SK-N-SH (cell line): ENCODE measurements around the gene UBAC2. TPM values are rescaled to one million over a fixed set of nuclear protein-coding genes. Genes with fewer than 3 reads are reported as not detected.

ENCODE experiments used
- CTCF ChIA-PET: fragments of 300-600, 350-600 bp; formaldehyde crosslinking; extraction: SDS; loops from one replicate; lab custom pipeline; 2021; lab: Yijun Ruan, JAX
- POLR2A ChIA-PET: fragments of 350-600 bp; sonication (Branson Sonifier 250); formaldehyde crosslinking; extraction: SDS; loops from one replicate; lab custom pipeline; 2020; ENCODE audit warnings: antibody characterized with exemption, inconsistent platforms; lab: Yijun Ruan, JAX
- DNase-seq: peaks from one replicate; pipeline ENCODE4 v3.0.0; 2012
- H2AFZ ChIP-seq: fragments of 200-600 bp; sonication (generic); 2 replicates; pipeline ENCODE4 v1.8.1; 2016; ENCODE audit warnings: antibody characterized with exemption, mild to moderate bottlenecking, low read depth
- H3F3A ChIP-seq: fragments of 200-600 bp; sonication (generic); replicated peaks from 2 replicates; pipeline ENCODE3; 2016; ENCODE audit warnings: antibody characterized with exemption, mild to moderate bottlenecking; ENCODE audit not compliant: insufficient read depth
- H3K27ac ChIP-seq, 2 experiments: fragments of 200-500 bp in 1 of 2; fragments of 200-600 bp in 1 of 2; sonication (Bioruptor generic) in 1 of 2; sonication (generic), shearing (Covaris generic) in 1 of 2; 2 replicates each; pipeline versions ENCODE4 v1.5.1 to v1.6.1; 2014 to 2016; ENCODE audit warnings: low read depth in 2 of 2, inconsistent platforms in 1 of 2, low read length in 1 of 2, mild to moderate bottlenecking in 1 of 2, mixed read lengths in 1 of 2
- H3K27me3 ChIP-seq: fragments of 200-600 bp; sonication (generic), shearing (Covaris generic); 2 replicates; pipeline ENCODE4 v1.6.1; 2016; ENCODE audit warnings: mixed run types; ENCODE audit not compliant: insufficient read depth
- H3K36me3 ChIP-seq, 2 experiments: fragments of 200-500 bp in 1 of 2; fragments of 200-600 bp in 1 of 2; sonication (Bioruptor generic) in 1 of 2; sonication (generic) in 1 of 2; replicated peaks in 1 of 2; 2 replicates each; pipeline versions ENCODE3 to v1.5.1; 2014 to 2016; ENCODE audit warnings: low read length in 1 of 2, mild to moderate bottlenecking in 1 of 2; ENCODE audit not compliant: insufficient read depth in 2 of 2, control insufficient read depth in 1 of 2
- H3K4me1 ChIP-seq, 2 experiments: fragments of 200-500 bp in 1 of 2; fragments of 200-600 bp in 1 of 2; sonication (Bioruptor generic) in 1 of 2; sonication (generic), shearing (Covaris generic) in 1 of 2; 2 replicates each; pipeline versions ENCODE4 v1.5.1 to v1.6.1; 2014 to 2016; ENCODE audit warnings: low read depth in 1 of 2, low read length in 1 of 2, mixed run types in 1 of 2; ENCODE audit not compliant: insufficient read depth in 2 of 2, control insufficient read depth in 1 of 2
- H3K4me2 ChIP-seq: fragments of 200-600 bp; sonication (generic), shearing (Covaris generic); 2 replicates; pipeline ENCODE4 v1.6.1; 2017; ENCODE audit warnings: mixed run types
- H3K4me3 ChIP-seq, 2 experiments: fragments of 200-500 bp in 1 of 2; fragments of 200-600 bp in 1 of 2; sonication (Bioruptor generic) in 1 of 2; sonication (generic), shearing (Covaris generic) in 1 of 2; 2 replicates each; pipeline versions ENCODE4 v1.5.1 to v1.8.1; 2014 to 2016; ENCODE audit warnings: low read depth in 2 of 2, inconsistent platforms in 1 of 2, low read length in 1 of 2, mild to moderate bottlenecking in 1 of 2, mixed read lengths in 1 of 2, moderate library complexity in 1 of 2
- H3K79me2 ChIP-seq: fragments of 200-600 bp; sonication (generic); 2 replicates; pipeline ENCODE4 v1.8.1; 2017; ENCODE audit warnings: mild to moderate bottlenecking; ENCODE audit not compliant: insufficient read depth
- H3K9ac ChIP-seq: fragments of 200-600 bp; sonication (generic); 2 replicates; pipeline ENCODE4 v1.6.1; 2017; ENCODE audit warnings: mixed run types
- H3K9me2 ChIP-seq: fragments of 200-600 bp; sonication (generic); 2 replicates; pipeline ENCODE4 v1.6.1; 2017; ENCODE audit warnings: mixed run types
- H3K9me3 ChIP-seq: fragments of 200-600 bp; sonication (generic); 2 replicates; pipeline ENCODE4 v1.6.1; 2017; ENCODE audit warnings: mixed run types, mild to moderate bottlenecking, moderate library complexity
- H4K20me1 ChIP-seq: fragments of 200-600 bp; sonication (generic); 2 replicates; pipeline ENCODE4 v1.6.1; 2017; ENCODE audit warnings: mild to moderate bottlenecking, mixed run types; ENCODE audit not compliant: insufficient read depth
- FOXJ3 ChIP-seq: sonication (generic); formaldehyde crosslinking; IDR thresholded peaks from 2 replicates; pipeline ENCODE4 v1.5.1; 2020; ENCODE audit warnings: mild to moderate bottlenecking, missing genetic modification reagents
- IRF3 ChIP-seq: fragments of 150-350 bp; IDR thresholded peaks from 2 replicates; pipeline ENCODE4 v1.6.1; 2016; ENCODE audit warnings: mild to moderate bottlenecking, low read depth, low read length
- MEF2A ChIP-seq: IDR thresholded peaks from 2 replicates; pipeline ENCODE4 v1.4.0; 2012; ENCODE audit warnings: low read depth, borderline replicate concordance
- MXI1 ChIP-seq: IDR thresholded peaks from 2 replicates; pipeline ENCODE4 v1.6.1; 2012; ENCODE audit warnings: mild to moderate bottlenecking, low read depth, low read length, improper control_type of control experiment
- PBX3 ChIP-seq: IDR thresholded peaks from 2 replicates; pipeline ENCODE4; 2012
- RAD21 ChIP-seq: IDR thresholded peaks from 2 replicates; pipeline ENCODE4 v1.6.1; 2012; ENCODE audit warnings: mild to moderate bottlenecking, low read length
- RCOR1 ChIP-seq: fragments of 150-350 bp; IDR thresholded peaks from 2 replicates; pipeline ENCODE4 v1.6.1; 2017; ENCODE audit warnings: antibody characterized with exemption, low read length
- REST ChIP-seq: IDR thresholded peaks from 2 replicates; pipeline ENCODE4 v1.6.1; 2012; ENCODE audit warnings: mild to moderate bottlenecking, low read depth, low read length, moderate library complexity
- RXRA ChIP-seq: IDR thresholded peaks from 2 replicates; pipeline ENCODE4 v1.4.0; 2012; ENCODE audit warnings: low read depth, mild to moderate bottlenecking, borderline replicate concordance
- SIN3A ChIP-seq: IDR thresholded peaks from 2 replicates; pipeline ENCODE4 v1.6.1; 2012; ENCODE audit warnings: low read depth, mild to moderate bottlenecking, low read length, moderate library complexity, borderline replicate concordance
- TCF12 ChIP-seq: IDR thresholded peaks from 2 replicates; pipeline ENCODE4 v1.4.0; 2012
- TEAD4 ChIP-seq: IDR thresholded peaks from 2 replicates; pipeline ENCODE4 v1.4.0; 2012; ENCODE audit warnings: mild to moderate bottlenecking, borderline replicate concordance; ENCODE audit not compliant: insufficient read depth
- YY1 ChIP-seq: IDR thresholded peaks from 2 replicates; pipeline ENCODE4 v1.4.0; 2012; ENCODE audit warnings: low read depth, mild to moderate bottlenecking
- WGBS: methylation state at CpG from one replicate; pipeline ENCODE4 v1.1.6; 2017; ENCODE audit warnings: low lambda C conversion rate; 5-methylcytosine and 5-hydroxymethylcytosine counted together
- polyA plus RNA-seq, 3 experiments: library from polyadenylated mRNA; depleted of rRNA; stranded (reverse); fragments of >200 nt; gene quantifications; 2 replicates each; pipeline ENCODE4 v1.2.3, GENCODE V29; 2012

The UBAC2 gene
- polyA plus RNA-seq, 1 of the 3 experiments (the other 2 are of a cell fraction): 79.0 TPM

GRCh38 chr13:99172951-99173350 lies 27.7 kb upstream of the UBAC2 start:
- Histone ChIP-seq H4K20me1 (no peaks in the 10 kb centered on the region), H3F3A (no peaks in the 10 kb centered on the region), H3K9me3 (no peaks in the 10 kb centered on the region), H3K9ac (no peak overlapping the region), H3K4me1 (peaks cover 0 to 6% of the 10 kb centered on the region in 2 experiments; a peak in 1 of 4 replicates), H3K79me2 (no peaks in the 10 kb centered on the region), H3K4me3 (no peak overlapping the region), H3K27me3 (no peaks in the 10 kb centered on the region), H2AFZ (no peak overlapping the region), H3K4me2 (no peak overlapping the region), H3K36me3 (no peaks in the 10 kb centered on the region), H3K9me2 (no peaks in the 10 kb centered on the region), H3K27ac (no peak overlapping the region)
- WGBS: 68% methylated on average over 16 of the region's 18 CpGs
- TF ChIP-seq PBX3: no peak
- ChIA-PET CTCF (interaction anchor here (1.3 to 4.4 kb wide), 3 partner anchors 94 to 1062 kb away, joined by 3 to 29 read pairs (median 18); no protein-coding TSS in a partner anchor), POLR2A (no interaction called here)
- DNase-seq: no peak

GRCh38 chr13:99173606-99174005 lies 27.0 kb upstream of the UBAC2 start:
- Histone ChIP-seq H4K20me1 (no peaks in the 10 kb centered on the region), H3K4me1 (peaks cover 0 to 6% of the 10 kb centered on the region in 2 experiments; a peak in 1 of 4 replicates), H3K4me2 (no peak overlapping the region), H2AFZ (no peak overlapping the region), H3K36me3 (no peaks in the 10 kb centered on the region), H3K79me2 (no peaks in the 10 kb centered on the region)
- POLR2A ChIA-PET: interaction anchor here (0.6 kb wide), 1 partner anchor 345 kb away, joined by 3 read pairs; no protein-coding TSS in a partner anchor
- no peak for TF ChIP-seq MEF2A
- TF ChIP-seq, all 33 proteins: peak for 0
- no peaks in the 10 kb centered on the region for H3K27me3 ChIP-seq
- no peak for DNase-seq
- H3K9me3 ChIP-seq: no peaks in the 10 kb centered on the region
- no peaks in the 10 kb centered on the region for H3F3A ChIP-seq
- H3K27ac ChIP-seq: no peak overlapping the region
- H3K9me2 ChIP-seq: no peaks in the 10 kb centered on the region
- 22% methylated on average over 3 of the region's 3 CpGs for WGBS
- CTCF ChIA-PET: interaction anchor here (1.0 to 4.4 kb wide), 3 partner anchors 93 to 264 kb away, joined by 7 to 29 read pairs (median 18); no protein-coding TSS in a partner anchor
- H3K4me3 ChIP-seq: no peak overlapping the region
- no peak overlapping the region for H3K9ac ChIP-seq

GRCh38 chr13:99174533-99175100 lies 26.0 kb upstream of the UBAC2 start:
- Histone ChIP-seq H3K4me3 (no peak overlapping the region), H3K4me1 (peaks cover 0 to 6% of the 10 kb centered on the region in 2 experiments; a peak in 1 of 4 replicates), H3K4me2 (no peak overlapping the region), H2AFZ (no peak overlapping the region), H3K9me2 (no peaks in the 10 kb centered on the region), H3K36me3 (no peaks in the 10 kb centered on the region), H4K20me1 (no peaks in the 10 kb centered on the region), H3K79me2 (no peaks in the 10 kb centered on the region), H3K27ac (no peak overlapping the region), H3F3A (no peaks in the 10 kb centered on the region), H3K27me3 (no peaks in the 10 kb centered on the region), H3K9ac (no peak overlapping the region), H3K9me3 (no peaks in the 10 kb centered on the region)
- WGBS: 62% methylated on average over 2 of the region's 2 CpGs
- ChIA-PET POLR2A (no interaction called here), CTCF (interaction anchor here (1.0 to 4.7 kb wide), 5 partner anchors 12 to 263 kb away, joined by 7 to 184 read pairs (median 29); no protein-coding TSS in a partner anchor)
- no peak for DNase-seq
- TF ChIP-seq TEAD4 (no peak), RXRA (no peak), SIN3A (no peak), RCOR1 (no peak), RAD21 (no peak), PBX3 (no peak), REST (no peak), TCF12 (no peak), YY1 (no peak), IRF3 (no peak), MXI1 (no peak), FOXJ3 (CRISPR knock-in tag) (no peak)
